ENCODE measurements around the gene HRG.
A peak's percentile ranks its signal among the peaks of the same experiment; 100 is the strongest.

Gene HRG

GRCh38 chr3:186646106-186646505 lies 19.7 kb upstream of the HRG start:
- DNase-seq (ENCODE audit: extremely low read depth, low read depth) = no peak
- no peak for TF ChIP-seq CTCF (IDR thresholded peaks at IDR 0.05; ENCODE audit: low read depth, low read length, missing control alignments)
- H3K4me3 ChIP-seq (replicated peaks; ENCODE audit: low read depth, low read length) = no peak overlapping the region

- no peak for TF ChIP-seq CTCF (IDR thresholded peaks at IDR 0.05; ENCODE audit: low read depth, low read length, missing control alignments)
These were observed 19.0 kb upstream of the HRG start for GRCh38 chr3:186646841-186647240.

GRCh38 chr3:186648851-186649250 lies 17.0 kb upstream of the HRG start:
- DNase-seq (ENCODE audit: extremely low read depth, low read depth) = no peak
- no peak for TF ChIP-seq CTCF (IDR thresholded peaks at IDR 0.05; ENCODE audit: low read depth, low read length, missing control alignments)
- no peak overlapping the region for H3K4me3 ChIP-seq (replicated peaks; ENCODE audit: low read depth, low read length)

More at GRCh38 chr3:186646841-186647240, 19.0 kb upstream of the HRG start:
- DNase-seq (ENCODE audit: extremely low read depth, low read depth) = no peak
- H3K4me3 ChIP-seq (replicated peaks; ENCODE audit: low read depth, low read length) = no peak overlapping the region

- no peak for DNase-seq (ENCODE audit: extremely low read depth, low read depth)
- no peak for TF ChIP-seq CTCF (IDR thresholded peaks at IDR 0.05; ENCODE audit: low read depth, low read length, missing control alignments)
- H3K4me3 ChIP-seq (replicated peaks; ENCODE audit: low read depth, low read length) = no peak overlapping the region
These were observed 14.1 kb upstream of the HRG start for GRCh38 chr3:186651678-186652215.

GRCh38 chr3:186653080-186653707 lies 12.6 kb upstream of the HRG start:
- TF ChIP-seq CTCF (IDR thresholded peaks at IDR 0.05; ENCODE audit: low read depth, low read length, missing control alignments) = no peak
- H3K4me3 ChIP-seq (replicated peaks; ENCODE audit: low read depth, low read length) = no peak overlapping the region
- no peak for DNase-seq (ENCODE audit: extremely low read depth, low read depth)

GRCh38 chr3:186653984-186654383 lies 11.8 kb upstream of the HRG start:
- DNase-seq (ENCODE audit: extremely low read depth, low read depth) = no peak
- peak; percentile 10 for TF ChIP-seq CTCF (IDR thresholded peaks at IDR 0.05; ENCODE audit: low read depth, low read length, missing control alignments)
- H3K4me3 ChIP-seq (replicated peaks; ENCODE audit: low read depth, low read length) = no peak overlapping the region
